Measurements from ENCODE around the gene OR2T8. TPM values are rescaled to one million over a fixed set of nuclear protein-coding genes. Genes with fewer than 3 reads are reported as not detected.

The OR2T8 gene, protein sequence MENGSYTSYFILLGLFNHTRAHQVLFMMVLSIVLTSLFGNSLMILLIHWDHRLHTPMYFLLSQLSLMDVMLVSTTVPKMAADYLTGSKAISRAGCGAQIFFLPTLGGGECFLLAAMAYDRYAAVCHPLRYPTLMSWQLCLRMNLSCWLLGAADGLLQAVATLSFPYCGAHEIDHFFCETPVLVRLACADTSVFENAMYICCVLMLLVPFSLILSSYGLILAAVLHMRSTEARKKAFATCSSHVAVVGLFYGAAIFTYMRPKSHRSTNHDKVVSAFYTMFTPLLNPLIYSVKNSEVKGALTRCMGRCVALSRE
- total RNA-seq (2021; fragmentation: NEBNext Ultra II Directional; extraction: Animal tissue kit (Norgen Biotek cat#: 25700)) (not detected in 2 replicates), polyA plus RNA-seq (2011; rRNA removed) (not detected in 2 replicates), polyA minus RNA-seq (2011; rRNA and poly(A)+ RNA removed) (not detected in 2 replicates)
- not detected for polyA plus RNA-seq (2011; cell fraction: cytosol; rRNA removed)
- polyA plus RNA-seq (2011; cell fraction: nucleus; rRNA removed): not detected
- not detected in 4 replicates for polyA plus RNA-seq (2012, experiment 1 of 2)
- not detected for polyA plus RNA-seq (2012, experiment 2 of 2)
- polyA plus RNA-seq (2013, experiment 1 of 2): not detected
- not detected for polyA plus RNA-seq (2013, experiment 2 of 2)
- not detected for polyA minus RNA-seq (2011; cell fraction: cytosol; rRNA and poly(A)+ RNA removed)
- polyA minus RNA-seq (2011; cell fraction: nucleus; rRNA and poly(A)+ RNA removed): not detected
- long read RNA-seq, experiment 1: 0 reads
- long read RNA-seq, experiment 2: 0 reads

DNA sequence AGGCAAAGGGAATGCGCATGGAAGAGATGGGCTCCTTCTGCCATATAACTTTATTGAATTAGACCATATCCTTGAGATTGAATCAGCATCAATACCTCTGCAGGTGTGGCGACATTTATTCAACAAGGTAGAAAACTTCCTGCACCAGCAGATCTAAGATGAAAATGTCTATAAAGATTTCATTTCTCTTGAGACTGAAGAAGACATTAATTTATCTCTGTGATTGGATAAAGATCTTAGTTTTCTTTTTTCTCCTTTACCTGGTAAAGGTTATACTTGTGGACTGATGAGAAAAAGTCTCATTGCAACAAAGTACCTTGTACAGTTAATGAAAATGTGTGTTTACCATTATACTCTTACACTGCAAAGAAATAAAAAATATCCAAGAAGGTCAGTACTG lies at the start of gene OR2T8:
Gene OR2T8, plus strand, starts transcription at position 301 of the 400 bp plus-strand sequence. CDS start 766 bp downstream, outside the sequence.
- Histone ChIP-seq H3K4me2 (ENCODE audit: insufficient read depth in 1 of 2, low read depth in 2 of 2, low read length in 2 of 2) (no peak within 1 kb of the TSS), H2BK12ac (ENCODE audit: low read depth, low read length) (no peak within 1 kb of the TSS), H3K27me3 (replicated peaks in 1 of 4; ENCODE audit: control insufficient read depth in 3 of 4, extremely low read depth in 1 of 4, insufficient read depth in 3 of 4, low read length in 3 of 4) (no peaks in the 10 kb centered on the region), H3K14ac (ENCODE audit: insufficient read length) (no peak within 1 kb of the TSS), H3K23me2 (ENCODE audit: low read depth, low read length) (no peaks in the 10 kb centered on the region), H3K36me3 (ENCODE audit: control insufficient read depth in 2 of 4, insufficient read depth in 4 of 4, low read length in 3 of 4) (no peaks in the 10 kb centered on the region; a peak in 1 of 8 replicates), H2AK5ac (ENCODE audit: low read depth, low read length) (no peak within 1 kb of the TSS), H2BK120ac (replicated peaks; ENCODE audit: low read depth, low read length) (no peak within 1 kb of the TSS), H3K9me3 (ENCODE audit: insufficient read depth in 2 of 2, low read depth in 1 of 2, low read length in 1 of 2) (peaks cover 40 to 51% of the 10 kb centered on the region in 2 experiments), H3K23ac (ENCODE audit: insufficient read length) (no peak within 1 kb of the TSS), H2BK15ac (ENCODE audit: low read length) (no peak within 1 kb of the TSS), H3K27ac (ENCODE audit: low read depth, low read length) (no peak within 1 kb of the TSS), H3K9ac (replicated peaks in 1 of 4; ENCODE audit: extremely low read depth in 1 of 4, low read depth in 3 of 4, low read length in 3 of 4) (no peak within 1 kb of the TSS), H2BK5ac (ENCODE audit: low read depth, low read length) (no peak within 1 kb of the TSS), H2AFZ (ENCODE audit: low read length) (no peak within 1 kb of the TSS), H3K79me1 (ENCODE audit: low read depth, low read length) (no peaks in the 10 kb centered on the region), H3K4me1 (replicated peaks in 1 of 4; ENCODE audit: control insufficient read depth in 3 of 4, insufficient read depth in 4 of 4, low read length in 3 of 4) (no peaks in the 10 kb centered on the region), H2BK20ac (ENCODE audit: low read length) (no peak within 1 kb of the TSS), H3K18ac (ENCODE audit: extremely low read depth, low read length) (no peak within 1 kb of the TSS), H4K8ac (ENCODE audit: extremely low read depth, insufficient read depth, low read length) (no peak within 1 kb of the TSS), H4K20me1 (replicated peaks in 1 of 2; ENCODE audit: control insufficient read depth in 1 of 2, insufficient read depth in 2 of 2, low read length in 2 of 2) (no peaks in the 10 kb centered on the region), H4K91ac (replicated peaks; ENCODE audit: insufficient read length, low read length) (no peak within 1 kb of the TSS), H3K79me2 (ENCODE audit: control insufficient read depth in 1 of 2, insufficient read depth in 2 of 2, low read length in 2 of 2) (no peaks in the 10 kb centered on the region), H4K5ac (ENCODE audit: insufficient read length, low read depth, low read length) (no peak within 1 kb of the TSS), H3K4me3 (ENCODE audit: extremely low read depth in 1 of 4, insufficient read depth in 2 of 4, low read depth in 3 of 4, low read length in 4 of 4) (no peak within 1 kb of the TSS), H3K56ac (replicated peaks; ENCODE audit: insufficient read length, low read depth, low read length) (no peak within 1 kb of the TSS), H3K4ac (replicated peaks; ENCODE audit: insufficient read length, low read depth, low read length) (no peak within 1 kb of the TSS)
- ChIA-PET CTCF (ENCODE audit: partially characterized antibody) (no interaction called here), POLR2A (ENCODE audit: partially characterized antibody) (no interaction called here)
- WGBS, 2 experiments (ENCODE audit: extremely low coverage in 1 of 2, insufficient coverage in 1 of 2, insufficient read length in 1 of 2, insufficient replicate concordance in 2 of 2, low coverage in 1 of 2, low lambda C conversion rate in 2 of 2, missing lambda C conversion rate in 1 of 2): 75% methylated on average over 2 of the region's 2 CpGs; no CpG with 5 or more reads in 1 of the 2 experiments
- FAIRE-seq (no peak), DNase-seq (ENCODE audit: low read depth in 1 of 2, low spot score in 2 of 2) (no peak)
- TF ChIP-seq CBX5 (IDR thresholded peaks at IDR 0.05; ENCODE audit: low read depth, low read length) (no peak), SRF (IDR thresholded peaks at IDR 0.05; ENCODE audit: low read depth, low read length) (no peak), SIN3A (conservative IDR thresholded peaks at IDR 0.05 in 1 of 2, IDR thresholded peaks at IDR 0.05 in 1 of 2; ENCODE audit: low read depth in 1 of 2, low read length in 2 of 2) (no peak), TAF7 (optimal IDR thresholded peaks at IDR 0.05; ENCODE audit: borderline replicate concordance, low read depth, low read length) (no peak), FOSL1 (IDR thresholded peaks at IDR 0.05; ENCODE audit: insufficient read depth, low read depth, low read length) (no peak), YY1 (IDR thresholded peaks at IDR 0.05; ENCODE audit: low read depth, low read length) (no peak)
- TF ChIP-seq, protein P1, sequence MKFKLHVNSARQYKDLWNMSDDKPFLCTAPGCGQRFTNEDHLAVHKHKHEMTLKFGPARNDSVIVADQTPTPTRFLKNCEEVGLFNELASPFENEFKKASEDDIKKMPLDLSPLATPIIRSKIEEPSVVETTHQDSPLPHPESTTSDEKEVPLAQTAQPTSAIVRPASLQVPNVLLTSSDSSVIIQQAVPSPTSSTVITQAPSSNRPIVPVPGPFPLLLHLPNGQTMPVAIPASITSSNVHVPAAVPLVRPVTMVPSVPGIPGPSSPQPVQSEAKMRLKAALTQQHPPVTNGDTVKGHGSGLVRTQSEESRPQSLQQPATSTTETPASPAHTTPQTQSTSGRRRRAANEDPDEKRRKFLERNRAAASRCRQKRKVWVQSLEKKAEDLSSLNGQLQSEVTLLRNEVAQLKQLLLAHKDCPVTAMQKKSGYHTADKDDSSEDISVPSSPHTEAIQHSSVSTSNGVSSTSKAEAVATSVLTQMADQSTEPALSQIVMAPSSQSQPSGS (IDR thresholded peaks at IDR 0.05; ENCODE audit: low read length): no peak
- TF ChIP-seq, protein P2, sequence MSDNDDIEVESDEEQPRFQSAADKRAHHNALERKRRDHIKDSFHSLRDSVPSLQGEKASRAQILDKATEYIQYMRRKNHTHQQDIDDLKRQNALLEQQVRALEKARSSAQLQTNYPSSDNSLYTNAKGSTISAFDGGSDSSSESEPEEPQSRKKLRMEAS (IDR thresholded peaks at IDR 0.05): no peak

All from H1 (cell line).